LNCaP clone FGC (cell line): ENCODE data around the gene CHKA.

Source experiments
- DNase-seq: peaks from one replicate; pipeline ENCODE4 v3.0.0-alpha.2; 2011; ENCODE audit warnings: low read depth
- H3K4me3 ChIP-seq: 2 replicates; pipeline ENCODE4 v1.5.1; 2011; ENCODE audit warnings: mild to moderate bottlenecking, low read depth, low read length, control low read depth
- CTCF ChIP-seq: IDR thresholded peaks from 2 replicates; pipeline ENCODE4 v1.5.1; 2012; ENCODE audit warnings: mild to moderate bottlenecking; ENCODE audit not compliant: control insufficient read depth, insufficient read depth; ENCODE audit errors: extremely low read depth

The CHKA gene

GRCh38 chr11:68003846-68004550, 117.2 kb downstream of the CHKA start, which contains the start of gene UNC93B1:
Gene UNC93B1, minus strand, starts transcription at chr11:68004097. Its CDS starts 54 bp downstream, at chr11:68004043.
- DNase-seq = peak; percentile 52
- peak within 1 kb of the TSS; percentile 58 for H3K4me3 ChIP-seq
- no peak for TF ChIP-seq CTCF

GRCh38 chr11:68002938-68003845, 118.0 kb downstream of the CHKA start:
- DNase-seq = no peak
- H3K4me3 ChIP-seq = peak overlapping the region; percentile 58

More at GRCh38 chr11:68002938-68003845, 118.0 kb downstream of the CHKA start:
- TF ChIP-seq CTCF = no peak
